Loucy (cell line): ENCODE results near the gene MYCL.

ENCODE experiments used
- EZH2phosphoT487 ChIP-seq: fragments of 200-600 bp; IDR thresholded peaks from 2 replicates; pipeline ENCODE4 v1.6.1; 2018; ENCODE audit warnings: antibody characterized with exemption, mild to moderate bottlenecking, moderate library complexity, borderline replicate concordance
- TF ChIP-seq, protein P1 (sequence below): fragments of 200-600 bp; sonication (generic); conservative IDR thresholded peaks from 2 replicates; pipeline ENCODE4 v1.5.1; 2014; ENCODE audit warnings: mild to moderate bottlenecking, antibody characterized with exemption, low read length

DNA sequence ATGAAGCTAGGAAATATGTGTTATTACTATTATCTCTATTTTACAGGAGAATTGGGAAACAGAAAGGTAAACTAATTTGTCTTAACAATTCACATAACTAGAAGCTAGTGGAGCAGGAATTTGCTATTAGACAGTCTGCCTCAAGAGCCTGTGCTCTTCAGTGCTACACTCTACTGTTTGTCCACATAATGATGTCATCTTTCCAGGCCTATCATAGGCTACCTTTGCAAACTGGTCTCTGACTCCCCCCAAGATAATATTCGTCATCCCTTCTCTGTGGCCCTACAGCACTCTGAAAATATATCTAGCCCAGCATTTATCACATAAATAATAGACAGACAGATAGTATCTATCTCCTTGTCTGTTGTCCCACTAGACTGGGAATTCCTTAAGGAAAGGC lies 52.5 kb downstream of the MYCL start:
- TF ChIP-seq, protein P1, sequence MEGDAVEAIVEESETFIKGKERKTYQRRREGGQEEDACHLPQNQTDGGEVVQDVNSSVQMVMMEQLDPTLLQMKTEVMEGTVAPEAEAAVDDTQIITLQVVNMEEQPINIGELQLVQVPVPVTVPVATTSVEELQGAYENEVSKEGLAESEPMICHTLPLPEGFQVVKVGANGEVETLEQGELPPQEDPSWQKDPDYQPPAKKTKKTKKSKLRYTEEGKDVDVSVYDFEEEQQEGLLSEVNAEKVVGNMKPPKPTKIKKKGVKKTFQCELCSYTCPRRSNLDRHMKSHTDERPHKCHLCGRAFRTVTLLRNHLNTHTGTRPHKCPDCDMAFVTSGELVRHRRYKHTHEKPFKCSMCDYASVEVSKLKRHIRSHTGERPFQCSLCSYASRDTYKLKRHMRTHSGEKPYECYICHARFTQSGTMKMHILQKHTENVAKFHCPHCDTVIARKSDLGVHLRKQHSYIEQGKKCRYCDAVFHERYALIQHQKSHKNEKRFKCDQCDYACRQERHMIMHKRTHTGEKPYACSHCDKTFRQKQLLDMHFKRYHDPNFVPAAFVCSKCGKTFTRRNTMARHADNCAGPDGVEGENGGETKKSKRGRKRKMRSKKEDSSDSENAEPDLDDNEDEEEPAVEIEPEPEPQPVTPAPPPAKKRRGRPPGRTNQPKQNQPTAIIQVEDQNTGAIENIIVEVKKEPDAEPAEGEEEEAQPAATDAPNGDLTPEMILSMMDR = no peak
- no peak for TF ChIP-seq EZH2phosphoT487
